COR-L47 (cell line): ENCODE data around the gene CENPE.
"Not testable (repeated sequence)": the region's sequence is repeated elsewhere in the genome, so short reads cannot be mapped to it uniquely, and the experiment has no call there.

Source experiments
- DNase-seq: peaks from one replicate; lab custom pipeline; 2025; lab: John Stamatoyannopoulos, UW

Gene CENPE

GRCh38 chr4:103198111-103198765 lies at the start of gene CENPE:
CENPE (minus strand) TSS chr4:103198343; CDS start chr4:103198319, 24 bp downstream.
- DNase-seq: peak; percentile 77

GRCh38 chr4:103244251-103244650 lies 46.1 kb upstream of the CENPE start:
- DNase-seq: no peak

- DNase-seq: not testable (repeated sequence)
Measured at GRCh38 chr4:103230938-103231337, 32.8 kb upstream of the CENPE start.

GRCh38 chr4:103223556-103223955 lies 25.4 kb upstream of the CENPE start:
- not testable (repeated sequence) for DNase-seq

GRCh38 chr4:103207673-103208072 lies 9.5 kb upstream of the CENPE start:
- peak; percentile 11 for DNase-seq

- no peak for DNase-seq
Measured at GRCh38 chr4:103204111-103204510, 6.0 kb upstream of the CENPE start.

- no peak for DNase-seq
Measured at GRCh38 chr4:103201724-103202123, 3.6 kb upstream of the CENPE start.

GRCh38 chr4:103201253-103201652 lies 3.1 kb upstream of the CENPE start:
- DNase-seq: no peak

GRCh38 chr4:103199009-103199408 lies 866 bp upstream of the CENPE start:
- no peak for DNase-seq

GRCh38 chr4:103197765-103198110 lies 405 bp downstream of the CENPE start:
- no peak for DNase-seq

GRCh38 chr4:103193457-103193856 lies 4.7 kb downstream of the CENPE start:
- DNase-seq: no peak

- no peak for DNase-seq
Measured at GRCh38 chr4:103171006-103171405, 27.1 kb downstream of the CENPE start.

GRCh38 chr4:103169750-103170149 lies 28.4 kb downstream of the CENPE start:
- DNase-seq: not testable (repeated sequence)

- no peak for DNase-seq
Measured at GRCh38 chr4:103168993-103169392, 29.1 kb downstream of the CENPE start.

GRCh38 chr4:103162176-103162575 lies 36.0 kb downstream of the CENPE start:
- DNase-seq: no peak

GRCh38 chr4:103158760-103159159 lies 39.4 kb downstream of the CENPE start:
- DNase-seq: no peak

- DNase-seq: no peak
Measured at GRCh38 chr4:103156106-103156505, 42.0 kb downstream of the CENPE start.

- DNase-seq: no peak
Measured at GRCh38 chr4:103152381-103152780, 45.8 kb downstream of the CENPE start.

- no peak for DNase-seq
Measured at GRCh38 chr4:103150677-103151076, 47.5 kb downstream of the CENPE start.

GRCh38 chr4:103144926-103145325 lies 53.2 kb downstream of the CENPE start:
- DNase-seq: no peak

- no peak for DNase-seq
Measured at GRCh38 chr4:103137446-103137827, 60.7 kb downstream of the CENPE start.

GRCh38 chr4:103136671-103137445 lies 61.3 kb downstream of the CENPE start:
- no peak for DNase-seq

- no peak for DNase-seq
Measured at GRCh38 chr4:103129174-103129573, 69.0 kb downstream of the CENPE start.

- no peak for DNase-seq
Measured at GRCh38 chr4:103126126-103126525, 72.0 kb downstream of the CENPE start.
